ENCODE data around the gene MRPL53.

Gene MRPL53

GRCh38 chr2:74424995-74425406 is 47.5 kb downstream of the MRPL53 start:
- DNase-seq, result no peak

GRCh38 chr2:74424139-74424992 is 48.1 kb downstream of the MRPL53 start:
- no peak for DNase-seq

GRCh38 chr2:74423231-74424095 is 49.0 kb downstream of the MRPL53 start:
- DNase-seq, result no peak
